EL (cell line): Measurements from ENCODE around the gene CEP85L.

Experiments used
- DNase-seq: peaks from one replicate; pipeline ENCODE4 v3.0.0-alpha.2; 2016

CEP85L gene

GRCh38 chr6:118535176-118535844 lies 116.1 kb downstream of the CEP85L start:
- DNase-seq: no peak

- DNase-seq: no peak
These were observed 120.4 kb downstream of the CEP85L start for GRCh38 chr6:118530942-118531341.

GRCh38 chr6:118529756-118530155 lies 121.6 kb downstream of the CEP85L start:
- no peak for DNase-seq

GRCh38 chr6:118528129-118528528 lies 123.3 kb downstream of the CEP85L start:
- DNase-seq: no peak

GRCh38 chr6:118525913-118526780 lies 125.2 kb downstream of the CEP85L start:
- no peak for DNase-seq

- DNase-seq: no peak
These were observed 126.7 kb downstream of the CEP85L start for GRCh38 chr6:118524686-118525085.

GRCh38 chr6:118523216-118523615 lies 128.2 kb downstream of the CEP85L start:
- no peak for DNase-seq

GRCh38 chr6:118522422-118522821 lies 129.0 kb downstream of the CEP85L start:
- DNase-seq: no peak

GRCh38 chr6:118514689-118515088 lies 136.7 kb downstream of the CEP85L start:
- DNase-seq: no peak

- no peak for DNase-seq
These were observed 139.3 kb downstream of the CEP85L start for GRCh38 chr6:118511930-118512715.

- DNase-seq: peak; percentile 33
These were observed 142.3 kb downstream of the CEP85L start for GRCh38 chr6:118509009-118509617.

GRCh38 chr6:118507636-118508035 lies 143.8 kb downstream of the CEP85L start:
- no peak for DNase-seq

GRCh38 chr6:118506071-118506638 lies 145.2 kb downstream of the CEP85L start:
- DNase-seq: no peak

- DNase-seq: no peak
These were observed 145.7 kb downstream of the CEP85L start for GRCh38 chr6:118505656-118506055.

- DNase-seq: no peak
These were observed 146.8 kb downstream of the CEP85L start for GRCh38 chr6:118504611-118505010.

GRCh38 chr6:118502169-118502568 lies 149.2 kb downstream of the CEP85L start:
- no peak for DNase-seq

GRCh38 chr6:118501765-118502164 lies 149.6 kb downstream of the CEP85L start:
- no peak for DNase-seq

- DNase-seq: no peak
These were observed 150.3 kb downstream of the CEP85L start for GRCh38 chr6:118501099-118501498.

- DNase-seq: no peak
These were observed 151.0 kb downstream of the CEP85L start for GRCh38 chr6:118500130-118501015.

GRCh38 chr6:118495485-118496280 lies 155.7 kb downstream of the CEP85L start:
- DNase-seq: peak; percentile 44

- no peak for DNase-seq
These were observed 157.3 kb downstream of the CEP85L start for GRCh38 chr6:118494091-118494490.
